ENCODE data around the gene WWTR1. TPM values are rescaled to one million over a fixed set of nuclear protein-coding genes. Genes with fewer than 3 reads are reported as not detected.

Gene WWTR1
- total RNA-seq, 1 experiment from 2014 or later: 24.4 TPM

- Histone ChIP-seq H3K27me3 (ENCODE audit: insufficient read depth, low read length) (no peaks in the 10 kb centered on the region), H3K18ac (ENCODE audit: insufficient read length, low read depth, low read length) (no peak overlapping the region), H3K23me2 (ENCODE audit: insufficient read length, low read depth, low read length, poor library complexity, severe bottlenecking) (no peaks in the 10 kb centered on the region), H2BK5ac (ENCODE audit: insufficient read length, low read length) (no peak overlapping the region), H3K27ac (ENCODE audit: insufficient read length, low read depth, low read length) (no peak overlapping the region), H4K8ac (replicated peaks; ENCODE audit: insufficient read length, low read depth, low read length) (no peak overlapping the region), H4K5ac (ENCODE audit: insufficient read length, low read depth, low read length) (no peak overlapping the region), H3K14ac (ENCODE audit: insufficient read depth, low read length) (no peak overlapping the region), H3K4ac (ENCODE audit: low read depth, low read length) (no peak overlapping the region), H3K4me2 (ENCODE audit: insufficient read depth, insufficient read length, low read length) (no peak overlapping the region), H2AK5ac (ENCODE audit: insufficient read length, low read length) (no peak overlapping the region), H2AFZ (ENCODE audit: low read length) (no peak overlapping the region), H2BK120ac (ENCODE audit: low read depth, low read length, poor library complexity, severe bottlenecking) (no peak overlapping the region), H4K91ac (ENCODE audit: insufficient read length, low read depth, low read length) (no peak overlapping the region), H3K4me1 (ENCODE audit: insufficient read depth, low read length) (peaks cover 3% of the 10 kb centered on the region; the same call in 1 of the 2 replicates), H4K20me1 (ENCODE audit: control insufficient read depth, insufficient read depth, insufficient read length) (no peaks in the 10 kb centered on the region), H3K79me1 (ENCODE audit: insufficient read depth, low read depth, low read length, poor library complexity, severe bottlenecking) (no peaks in the 10 kb centered on the region), H3K23ac (ENCODE audit: insufficient read length, low read depth, low read length) (no peak overlapping the region), H2BK20ac (ENCODE audit: low read depth, low read length, poor library complexity, severe bottlenecking) (no peak overlapping the region), H3K56ac (ENCODE audit: insufficient read length, low read depth, low read length) (no peak overlapping the region), H3T11ph (ENCODE audit: low read length) (no peak overlapping the region), H2BK15ac (ENCODE audit: low read depth, low read length) (no peak overlapping the region), H3K9me3 (ENCODE audit: control insufficient read depth, low read depth, low read length) (no peaks in the 10 kb centered on the region), H3K79me2 (ENCODE audit: insufficient read depth, low read length) (peaks cover 1% of the 10 kb centered on the region; the same call in 1 of the 2 replicates), H3K9ac (ENCODE audit: extremely low read depth, insufficient read length, low read length) (no peak overlapping the region), H2BK12ac (ENCODE audit: insufficient read length, low read depth, low read length) (no peak overlapping the region)
- no peak for DNase-seq
- Mint-ChIP-seq H3K4me1 (peaks cover 18 to 19% of the 10 kb centered on the region in 2 experiments), H3K4me3 (no peak overlapping the region), H3K27me3 (ENCODE audit: low read depth) (no peaks in the 10 kb centered on the region), H3K9me3 (no peaks in the 10 kb centered on the region), H3K27ac (no peak overlapping the region), H3K36me3 (ENCODE audit: insufficient read depth in 1 of 3, low read depth in 3 of 3) (no peaks in the 10 kb centered on the region)
- WGBS (ENCODE audit: extremely low coverage, insufficient read length, low lambda C conversion rate): no CpG with 5 or more reads among the region's 6 CpGs
- TF ChIP-seq, protein P1, sequence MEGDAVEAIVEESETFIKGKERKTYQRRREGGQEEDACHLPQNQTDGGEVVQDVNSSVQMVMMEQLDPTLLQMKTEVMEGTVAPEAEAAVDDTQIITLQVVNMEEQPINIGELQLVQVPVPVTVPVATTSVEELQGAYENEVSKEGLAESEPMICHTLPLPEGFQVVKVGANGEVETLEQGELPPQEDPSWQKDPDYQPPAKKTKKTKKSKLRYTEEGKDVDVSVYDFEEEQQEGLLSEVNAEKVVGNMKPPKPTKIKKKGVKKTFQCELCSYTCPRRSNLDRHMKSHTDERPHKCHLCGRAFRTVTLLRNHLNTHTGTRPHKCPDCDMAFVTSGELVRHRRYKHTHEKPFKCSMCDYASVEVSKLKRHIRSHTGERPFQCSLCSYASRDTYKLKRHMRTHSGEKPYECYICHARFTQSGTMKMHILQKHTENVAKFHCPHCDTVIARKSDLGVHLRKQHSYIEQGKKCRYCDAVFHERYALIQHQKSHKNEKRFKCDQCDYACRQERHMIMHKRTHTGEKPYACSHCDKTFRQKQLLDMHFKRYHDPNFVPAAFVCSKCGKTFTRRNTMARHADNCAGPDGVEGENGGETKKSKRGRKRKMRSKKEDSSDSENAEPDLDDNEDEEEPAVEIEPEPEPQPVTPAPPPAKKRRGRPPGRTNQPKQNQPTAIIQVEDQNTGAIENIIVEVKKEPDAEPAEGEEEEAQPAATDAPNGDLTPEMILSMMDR (conservative IDR thresholded peaks at IDR 0.05): no peak
These were observed 61.6 kb downstream of the WWTR1 start for GRCh38 chr3:149596134-149596770.
